ENCODE measurements around the gene DAPK2.

The DAPK2 gene

GRCh38 chr15:64038878-64039610 is 7.2 kb downstream of the DAPK2 start:
- Mint-ChIP-seq H3K4me3 (no peak overlapping the region), H3K9me3 (no peaks in the 10 kb centered on the region), H3K36me3 (ENCODE audit: low read depth) (no peaks in the 10 kb centered on the region)

GRCh38 chr15:64037966-64038365 is 8.3 kb downstream of the DAPK2 start:
- Mint-ChIP-seq H3K36me3 (ENCODE audit: low read depth) (no peaks in the 10 kb centered on the region), H3K27me3 (ENCODE audit: low read depth) (peaks cover 3% of the 10 kb centered on the region), H3K4me1 (no peaks in the 10 kb centered on the region), H3K27ac (no peak overlapping the region), H3K9me3 (no peaks in the 10 kb centered on the region), H3K4me3 (no peak overlapping the region)
- TF ChIP-seq CTCF (IDR thresholded peaks at IDR 0.05; ENCODE audit: unreplicated experiment in 3 of 3) = no peak

More at GRCh38 chr15:64038878-64039610, 7.2 kb downstream of the DAPK2 start:
- Mint-ChIP-seq H3K27ac (no peak overlapping the region), H3K27me3 (ENCODE audit: low read depth) (peaks cover 3% of the 10 kb centered on the region), H3K4me1 (no peaks in the 10 kb centered on the region)
- TF ChIP-seq CTCF (IDR thresholded peaks at IDR 0.05; ENCODE audit: unreplicated experiment in 3 of 3) = no peak

- TF ChIP-seq CTCF (IDR thresholded peaks at IDR 0.05; ENCODE audit: unreplicated experiment in 3 of 3) = no peak
- peaks cover 4% of the 10 kb centered on the region for H3K27me3 Mint-ChIP-seq (ENCODE audit: low read depth)
Observed at GRCh38 chr15:64037116-64037515, 9.2 kb downstream of the DAPK2 start.

GRCh38 chr15:64035525-64035924 is 10.8 kb downstream of the DAPK2 start:
- H3K36me3 Mint-ChIP-seq (ENCODE audit: low read depth) = no peaks in the 10 kb centered on the region
- peaks cover 4% of the 10 kb centered on the region for H3K27me3 Mint-ChIP-seq (ENCODE audit: low read depth)
- no peaks in the 10 kb centered on the region for H3K4me1 Mint-ChIP-seq
- TF ChIP-seq CTCF (IDR thresholded peaks at IDR 0.05; ENCODE audit: unreplicated experiment in 3 of 3) = no peak
- no peak overlapping the region for H3K27ac Mint-ChIP-seq
- H3K9me3 Mint-ChIP-seq = no peaks in the 10 kb centered on the region
- H3K4me3 Mint-ChIP-seq = no peak overlapping the region

More at GRCh38 chr15:64037116-64037515, 9.2 kb downstream of the DAPK2 start:
- Mint-ChIP-seq H3K4me3 (no peak overlapping the region), H3K36me3 (ENCODE audit: low read depth) (no peaks in the 10 kb centered on the region), H3K27ac (no peak overlapping the region), H3K4me1 (no peaks in the 10 kb centered on the region), H3K9me3 (no peaks in the 10 kb centered on the region)

GRCh38 chr15:64034519-64034918 is 11.8 kb downstream of the DAPK2 start:
- no peak for TF ChIP-seq CTCF (IDR thresholded peaks at IDR 0.05; ENCODE audit: unreplicated experiment in 3 of 3)
- H3K9me3 Mint-ChIP-seq = no peaks in the 10 kb centered on the region
- no peak overlapping the region for H3K27ac Mint-ChIP-seq
- H3K4me1 Mint-ChIP-seq = no peaks in the 10 kb centered on the region
- H3K27me3 Mint-ChIP-seq (ENCODE audit: low read depth) = peaks cover 4% of the 10 kb centered on the region
- no peak overlapping the region for H3K4me3 Mint-ChIP-seq
- no peaks in the 10 kb centered on the region for H3K36me3 Mint-ChIP-seq (ENCODE audit: low read depth)

- Mint-ChIP-seq H3K27ac (no peak overlapping the region), H3K4me3 (no peak overlapping the region), H3K36me3 (ENCODE audit: low read depth) (no peaks in the 10 kb centered on the region), H3K9me3 (no peaks in the 10 kb centered on the region), H3K27me3 (ENCODE audit: low read depth) (peaks cover 4% of the 10 kb centered on the region), H3K4me1 (no peaks in the 10 kb centered on the region)
- no peak for TF ChIP-seq CTCF (IDR thresholded peaks at IDR 0.05; ENCODE audit: unreplicated experiment in 3 of 3)
Observed at GRCh38 chr15:64032329-64032728, 14.0 kb downstream of the DAPK2 start.

All from nephron (organoid).